Adrenal gland (tissue), 12 donors: ENCODE measurements around the gene AFAP1L2. TPM values are rescaled to one million over a fixed set of nuclear protein-coding genes. Genes with fewer than 3 reads are reported as not detected.
"Not testable (repeated sequence)": the region's sequence is repeated elsewhere in the genome, so short reads cannot be mapped to it uniquely, and the experiment has no call there.

Experiments
- DNase-seq, 7 donors: peaks; one replicate each; pipeline ENCODE4 v3.0.0-alpha.2; 2019 to 2020
- H3K27ac ChIP-seq, 5 donors: fragments of 200-600 bp; sonication (generic) in 4 of 5; 1 replicate in 3 of 5; 2 replicates in 2 of 5; pipeline versions ENCODE4 v1.5.1 to v1.8.0; 2016 to 2020; ENCODE audit warnings: mild to moderate bottlenecking in 1 of 5
- H3K27me3 ChIP-seq: fragments of 200-600 bp; 2 replicates; pipeline ENCODE4 v1.8.0; 2021
- H3K36me3 ChIP-seq, 2 donors: fragments of 200-600 bp; replicated peaks in 1 of 2; 1 replicate in 1 of 2; 2 replicates in 1 of 2; pipeline versions ENCODE4 v1.5.1 to v1.8.0; 2018 to 2022
- H3K4me1 ChIP-seq, 2 donors: fragments of 200-600 bp; replicated peaks in 1 of 2; 1 replicate in 1 of 2; 2 replicates in 1 of 2; pipeline versions ENCODE4 v1.5.1 to v1.8.0; 2018 to 2021
- H3K4me3 ChIP-seq, 4 donors: fragments of 200-600 bp; sonication (generic) in 3 of 4; one replicate each; pipeline ENCODE4 v1.5.1; 2016 to 2018
- H3K9me3 ChIP-seq, 3 donors: fragments of 200-600 bp; sonication (generic) in 1 of 3; replicated peaks in 1 of 3; 1 replicate in 2 of 3; 2 replicates in 1 of 3; pipeline versions ENCODE4 v1.5.1 to v1.8.0; 2016 to 2021
- CTCF ChIP-seq, 6 experiments: fragments of 450-650 bp in 4 of 6; fragments of 200-600 bp in 2 of 6; sonication (generic) in 1 of 6; IDR thresholded peaks; 1 replicate in 5 of 6; 2 replicates in 1 of 6; pipeline versions ENCODE4 v1.5.1 to v1.8.0; 2016 to 2021; ENCODE audit warnings: antibody characterized with exemption in 6 of 6, mild to moderate bottlenecking in 2 of 6, moderate library complexity in 1 of 6
- POLR2A ChIP-seq, 2 donors: fragments of 450-650 bp; IDR thresholded peaks; one replicate each; pipeline ENCODE4 v1.6.1; 2017; ENCODE audit warnings: antibody characterized with exemption in 2 of 2, mild to moderate bottlenecking in 2 of 2, moderate library complexity in 1 of 2
- WGBS, 4 donors: extraction: QIAGEN DNeasy Blood & Tissue Kit in 2 of 4; methylation state at CpG; one replicate each; pipeline versions ENCODE4 v1.1.5 to v1.1.7; 2013 to 2017; 5-methylcytosine and 5-hydroxymethylcytosine counted together
- intact Hi-C, 2 donors: fragments of 100-400 bp; cut with DNase I; formaldehyde crosslinking; loops; one replicate each; pipeline versions ENCODE4 v1.14.1 to v1.15.0; 2022 to 2023
- polyA plus RNA-seq, 3 donors: library from polyadenylated mRNA; stranded (reverse); fragments of 200-250 nt in 2 of 3; fragments of 350-450 nt in 1 of 3; fragmentation: Illumina TruSeq in 1 of 3; extraction: RNeasy Lipid Tissue Mini Kit (QIAGEN cat#74804) in 1 of 3; gene quantifications; one replicate each; pipeline ENCODE4 v1.2.3, GENCODE V29; 2013 to 2014
- total RNA-seq, 9 donors: library from RNA; depleted of rRNA in 4 of 9; stranded (reverse); fragments of >200 nt in 4 of 9; fragments of 120-200 nt in 1 of 9; fragmentation: NEBNext Ultra II Directional in 1 of 9; extraction: Animal tissue kit (Norgen Biotek cat#: 25700) in 1 of 9; gene quantifications; one replicate each; pipeline versions ENCODE4 v1.1.0 to v1.2.4, GENCODE V29; 2013 to 2023
- donor health status: healthy with polysubstance abuse.
- donor health status: Bipolar disorder and iron deficiency.
- donor health status: DM: yes; HTN: yes; CAD: no.
- donor health status: DM: no; HTN: no; CAD: no.
- donor health status: DM: no; HTN: no; CAD: no.
- donor health status: DM: yes; HTN: yes; CAD: no.

AFAP1L2 gene
- total and polyA plus RNA-seq, 12 donors: 1.4 to 9.4 (median 3.7) TPM

DNA sequence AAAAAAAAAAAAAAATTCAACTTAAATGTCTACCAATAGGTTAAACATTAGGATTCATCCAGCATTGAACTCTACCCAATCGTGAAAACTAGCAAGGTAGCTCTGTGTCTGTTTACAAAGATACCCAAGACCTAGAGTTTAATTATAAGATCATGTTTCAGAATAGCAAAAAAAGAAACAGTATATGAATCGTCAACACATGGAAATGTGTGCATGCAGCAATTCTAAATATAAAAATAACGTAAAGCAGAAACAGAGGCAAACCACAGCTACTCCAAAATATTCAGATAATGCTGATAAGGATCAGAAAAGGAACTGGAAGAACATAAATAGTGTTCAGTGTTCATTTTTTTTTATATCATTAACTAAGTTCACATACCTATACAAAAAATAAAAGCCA, 68.7 kb downstream of the AFAP1L2 start:
- H3K4me3 ChIP-seq: no peak overlapping the region
- no peaks in the 10 kb centered on the region for H3K4me1 ChIP-seq
- H3K9me3 ChIP-seq: no peaks in the 10 kb centered on the region
- H3K27me3 ChIP-seq: no peaks in the 10 kb centered on the region
- WGBS, 4 donors: 52 to 64% (median 58%) methylated on average over 3 of the region's 3 CpGs
- no peaks in the 10 kb centered on the region for H3K36me3 ChIP-seq
- DNase-seq: no peak
- intact Hi-C loops: no loop called here
- no peak overlapping the region for H3K27ac ChIP-seq
- TF ChIP-seq CTCF (IDR thresholded peaks at IDR 0.05): no peak
- TF ChIP-seq POLR2A (IDR thresholded peaks at IDR 0.05): no peak

- DNase-seq: peak in 2 of 7 donors; percentile 4 to 26
- 53 to 72% (median 63%) methylated on average over 6 of the region's 6 CpGs for WGBS, 4 donors
- intact Hi-C loops: no loop called here
- no peaks in the 10 kb centered on the region for H3K36me3 ChIP-seq
- no peak for TF ChIP-seq CTCF (IDR thresholded peaks at IDR 0.05)
- no peak for TF ChIP-seq POLR2A (IDR thresholded peaks at IDR 0.05)
- peak overlapping the region in 1 of 5 donors; percentile 29 for H3K27ac ChIP-seq
- no peaks in the 10 kb centered on the region for H3K4me1 ChIP-seq
- no peak overlapping the region for H3K4me3 ChIP-seq
- no peaks in the 10 kb centered on the region for H3K9me3 ChIP-seq
- H3K27me3 ChIP-seq: no peaks in the 10 kb centered on the region
These were observed 70.0 kb downstream of the AFAP1L2 start for GRCh38 chr10:114334301-114334700.

- H3K4me1 ChIP-seq, intact Hi-C loops, H3K9me3 ChIP-seq, H3K36me3 ChIP-seq, H3K27me3 ChIP-seq, DNase-seq, H3K4me3 ChIP-seq: not testable (repeated sequence)
- peak overlapping the region in 2 of 5 donors; percentile 30 to 89 for H3K27ac ChIP-seq
- WGBS, 4 donors: 75 to 90% (median 79%) methylated on average over 5 of the region's 5 CpGs
These were observed 70.9 kb downstream of the AFAP1L2 start for GRCh38 chr10:114333441-114333840.

DNA sequence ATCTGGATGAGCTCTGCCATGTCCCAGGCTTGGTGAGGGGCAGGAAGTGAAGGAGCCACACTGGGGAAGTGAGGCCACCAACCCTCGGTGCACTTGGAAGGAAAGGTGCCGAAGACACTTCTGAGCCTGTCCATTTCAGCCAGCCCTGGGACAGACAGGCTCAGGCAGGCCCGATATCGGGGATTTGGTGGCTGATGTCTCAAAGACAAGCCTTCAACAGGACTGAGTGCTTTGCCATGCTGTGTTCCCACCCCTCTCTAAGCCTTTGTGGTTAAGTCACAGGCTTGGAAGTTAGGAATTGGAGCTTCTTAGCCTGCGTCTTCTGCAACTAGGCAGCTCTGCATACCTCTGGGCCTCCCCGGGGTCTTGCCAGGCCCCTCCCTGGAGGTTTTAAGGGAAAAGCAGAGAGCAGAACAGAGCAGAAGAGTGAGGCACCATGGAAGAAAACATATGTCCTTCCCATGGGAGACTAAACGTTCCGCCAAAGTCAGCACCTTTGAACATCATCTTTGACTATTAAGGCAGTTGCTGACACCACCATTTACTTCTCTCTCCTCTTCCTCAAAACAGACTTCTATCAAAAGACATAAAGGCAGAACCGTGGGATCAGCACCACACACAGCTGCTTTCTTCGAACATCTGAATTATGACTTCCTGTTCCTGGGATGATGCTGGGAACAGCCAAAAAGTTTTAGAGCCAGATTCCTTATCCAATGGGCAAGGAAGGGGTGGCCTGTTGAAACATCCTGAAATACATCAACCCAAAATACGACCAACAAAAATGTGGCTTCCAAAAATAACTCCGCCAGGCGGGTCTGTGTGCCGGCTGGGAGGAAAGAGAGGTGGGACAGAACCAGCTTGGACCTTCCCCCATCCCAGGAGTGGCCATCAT, 71.8 kb downstream of the AFAP1L2 start:
- intact Hi-C loops: no loop called here
- WGBS, 4 donors: 43 to 60% (median 52%) methylated on average over 14 of the region's 14 CpGs
- H3K4me3 ChIP-seq: no peak overlapping the region
- H3K27me3 ChIP-seq: no peaks in the 10 kb centered on the region
- TF ChIP-seq POLR2A (IDR thresholded peaks at IDR 0.05) (no peak), CTCF (IDR thresholded peaks at IDR 0.05) (no peak)
- DNase-seq: peak in 4 of 7 donors; percentile 25 to 56 (median 32)
- no peaks in the 10 kb centered on the region for H3K9me3 ChIP-seq
- H3K27ac ChIP-seq: peak overlapping the region in 2 of 5 donors; percentile 60 to 89
- no peaks in the 10 kb centered on the region for H3K36me3 ChIP-seq
- H3K4me1 ChIP-seq: no peaks in the 10 kb centered on the region
